Thymus (tissue), 11 donors: Measurements from ENCODE around the gene FCN1. TPM values are rescaled to one million over a fixed set of nuclear protein-coding genes. Genes with fewer than 3 reads are reported as not detected.

Experiments used
- DNase-seq, 9 donors: peaks; one replicate each; pipeline ENCODE4 v3.0.0-alpha.2; 2013; ENCODE audit warnings: low spot score in 9 of 9, low read depth in 6 of 9, missing footprints in 1 of 9
- H3K27ac ChIP-seq, 2 donors: one replicate each; pipeline ENCODE4 v1.5.1; 2013; ENCODE audit warnings: control low read depth in 1 of 2, low read depth in 1 of 2, low read length in 1 of 2, mild to moderate bottlenecking in 1 of 2, moderate library complexity in 1 of 2
- H3K27me3 ChIP-seq, 2 donors: one replicate each; pipeline ENCODE4 v1.5.1; 2013; ENCODE audit warnings: low read length in 1 of 2; ENCODE audit not compliant: control insufficient read depth in 2 of 2, insufficient read depth in 1 of 2
- H3K36me3 ChIP-seq, 2 donors: one replicate each; pipeline ENCODE4 v1.5.1; 2013; ENCODE audit warnings: low read length in 1 of 2, mild to moderate bottlenecking in 1 of 2, moderate library complexity in 1 of 2; ENCODE audit not compliant: control insufficient read depth in 2 of 2, insufficient read depth in 2 of 2
- H3K4me1 ChIP-seq, 2 donors: one replicate each; pipeline ENCODE4 v1.5.1; 2013; ENCODE audit warnings: low read length in 2 of 2; ENCODE audit not compliant: control insufficient read depth in 2 of 2, insufficient read depth in 2 of 2
- H3K4me3 ChIP-seq, 2 donors: one replicate each; pipeline ENCODE4 v1.5.1; 2013; ENCODE audit warnings: low read length in 2 of 2, control low read depth in 1 of 2, mild to moderate bottlenecking in 1 of 2
- H3K9me3 ChIP-seq, 2 donors: one replicate each; pipeline ENCODE4 v1.5.1; 2013; ENCODE audit warnings: low read length in 1 of 2, mild to moderate bottlenecking in 1 of 2; ENCODE audit not compliant: control insufficient read depth in 2 of 2, insufficient read depth in 1 of 2
- WGBS: extraction: QIAGEN DNeasy Blood & Tissue Kit; methylation state at CpG from one replicate; pipeline ENCODE4 v1.1.7; 2013; 5-methylcytosine and 5-hydroxymethylcytosine counted together
- polyA plus RNA-seq: library from polyadenylated mRNA; stranded (reverse); fragments of 200-250 nt; gene quantifications from one replicate; pipeline ENCODE4 v1.2.3, GENCODE V29; 2013
- total RNA-seq: library from RNA; stranded (reverse); fragments of 120-200 nt; gene quantifications from one replicate; pipeline ENCODE4 v1.2.4, GENCODE V29; 2013
- donor health status: healthy.

Gene FCN1
- total and polyA plus RNA-seq, 2 donors = 4.9 to 12.2 TPM

GRCh38 chr9:134922066-134922931, 4.6 kb upstream of the FCN1 start:
- Histone ChIP-seq H3K4me3 (no peak overlapping the region), H3K27me3 (no peaks in the 10 kb centered on the region), H3K36me3 (no peaks in the 10 kb centered on the region), H3K4me1 (no peaks in the 10 kb centered on the region), H3K27ac (no peak overlapping the region), H3K9me3 (no peaks in the 10 kb centered on the region)
- DNase-seq = no peak
- WGBS = 89% methylated on average over 14 of the region's 14 CpGs

- Histone ChIP-seq H3K27me3 (no peaks in the 10 kb centered on the region), H3K27ac (no peak overlapping the region), H3K9me3 (no peaks in the 10 kb centered on the region), H3K4me1 (no peaks in the 10 kb centered on the region), H3K36me3 (no peaks in the 10 kb centered on the region), H3K4me3 (no peak overlapping the region)
- 96% methylated on average over 3 of the region's 3 CpGs for WGBS
- no peak for DNase-seq
Observed at GRCh38 chr9:134919303-134919702, 1.6 kb upstream of the FCN1 start.

GRCh38 chr9:134918646-134919045, 934 bp upstream of the FCN1 start:
- DNase-seq = no peak
- H3K36me3 ChIP-seq = no peaks in the 10 kb centered on the region
- no peaks in the 10 kb centered on the region for H3K27me3 ChIP-seq
- H3K4me3 ChIP-seq = no peak overlapping the region
- no peaks in the 10 kb centered on the region for H3K9me3 ChIP-seq
- 93% methylated on average over 10 of the region's 10 CpGs for WGBS
- H3K4me1 ChIP-seq = no peaks in the 10 kb centered on the region
- H3K27ac ChIP-seq = no peak overlapping the region

- H3K4me3 ChIP-seq = no peak overlapping the region
- no peak overlapping the region for H3K27ac ChIP-seq
- no peaks in the 10 kb centered on the region for H3K9me3 ChIP-seq
- H3K4me1 ChIP-seq = no peaks in the 10 kb centered on the region
- DNase-seq = no peak
- 95% methylated on average over 8 of the region's 8 CpGs for WGBS
- H3K36me3 ChIP-seq = no peaks in the 10 kb centered on the region
- H3K27me3 ChIP-seq = no peaks in the 10 kb centered on the region
Observed at GRCh38 chr9:134916161-134916665, 1.5 kb downstream of the FCN1 start.

GRCh38 chr9:134915046-134915985, 2.4 kb downstream of the FCN1 start:
- WGBS = 94% methylated on average over 26 of the region's 26 CpGs
- no peaks in the 10 kb centered on the region for H3K27me3 ChIP-seq
- H3K4me1 ChIP-seq = peaks cover 0 to 3% of the 10 kb centered on the region in 2 donors
- H3K27ac ChIP-seq = no peak overlapping the region
- no peaks in the 10 kb centered on the region for H3K36me3 ChIP-seq
- DNase-seq = no peak
- H3K9me3 ChIP-seq = no peaks in the 10 kb centered on the region
- H3K4me3 ChIP-seq = no peak overlapping the region

- Histone ChIP-seq H3K36me3 (no peaks in the 10 kb centered on the region), H3K27ac (no peak overlapping the region), H3K4me1 (peaks cover 0 to 11% of the 10 kb centered on the region in 2 donors), H3K4me3 (no peak overlapping the region), H3K27me3 (no peaks in the 10 kb centered on the region), H3K9me3 (no peaks in the 10 kb centered on the region)
- DNase-seq = no peak
- WGBS = 86% methylated on average over 7 of the region's 7 CpGs
Observed at GRCh38 chr9:134914501-134914834, 3.2 kb downstream of the FCN1 start.

- no peaks in the 10 kb centered on the region for H3K9me3 ChIP-seq
- H3K4me1 ChIP-seq = peaks cover 0 to 17% of the 10 kb centered on the region in 2 donors
- WGBS = 94% methylated on average over 23 of the region's 23 CpGs
- no peaks in the 10 kb centered on the region for H3K27me3 ChIP-seq
- no peak overlapping the region for H3K4me3 ChIP-seq
- H3K36me3 ChIP-seq = no peaks in the 10 kb centered on the region
- no peak for DNase-seq
- no peak overlapping the region for H3K27ac ChIP-seq
Observed at GRCh38 chr9:134913713-134914500, 3.8 kb downstream of the FCN1 start.

GRCh38 chr9:134913041-134913712, 4.5 kb downstream of the FCN1 start:
- Histone ChIP-seq H3K4me1 (peaks cover 0 to 20% of the 10 kb centered on the region in 2 donors), H3K4me3 (no peak overlapping the region), H3K36me3 (no peaks in the 10 kb centered on the region), H3K27ac (no peak overlapping the region), H3K27me3 (no peaks in the 10 kb centered on the region), H3K9me3 (no peaks in the 10 kb centered on the region)
- WGBS = 97% methylated on average over 22 of the region's 22 CpGs
- DNase-seq = no peak
